NCI-H2227 (cell line): ENCODE data around the gene TRAPPC14.
"Not testable (repeated sequence)": the region's sequence is repeated elsewhere in the genome, so short reads cannot be mapped to it uniquely, and the experiment has no call there.

Experiments used
- DNase-seq: peaks from one replicate; lab custom pipeline; 2025; ENCODE audit not compliant: unreplicated experiment; lab: John Stamatoyannopoulos, UW

The TRAPPC14 gene, protein sequence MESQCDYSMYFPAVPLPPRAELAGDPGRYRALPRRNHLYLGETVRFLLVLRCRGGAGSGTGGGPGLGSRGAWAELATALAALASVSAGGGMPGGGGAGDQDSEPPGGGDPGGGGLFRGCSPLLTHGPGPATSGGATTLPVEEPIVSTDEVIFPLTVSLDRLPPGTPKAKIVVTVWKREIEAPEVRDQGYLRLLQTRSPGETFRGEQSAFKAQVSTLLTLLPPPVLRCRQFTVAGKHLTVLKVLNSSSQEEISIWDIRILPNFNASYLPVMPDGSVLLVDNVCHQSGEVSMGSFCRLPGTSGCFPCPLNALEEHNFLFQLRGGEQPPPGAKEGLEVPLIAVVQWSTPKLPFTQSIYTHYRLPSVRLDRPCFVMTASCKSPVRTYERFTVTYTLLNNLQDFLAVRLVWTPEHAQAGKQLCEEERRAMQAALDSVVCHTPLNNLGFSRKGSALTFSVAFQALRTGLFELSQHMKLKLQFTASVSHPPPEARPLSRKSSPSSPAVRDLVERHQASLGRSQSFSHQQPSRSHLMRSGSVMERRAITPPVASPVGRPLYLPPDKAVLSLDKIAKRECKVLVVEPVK

DNA sequence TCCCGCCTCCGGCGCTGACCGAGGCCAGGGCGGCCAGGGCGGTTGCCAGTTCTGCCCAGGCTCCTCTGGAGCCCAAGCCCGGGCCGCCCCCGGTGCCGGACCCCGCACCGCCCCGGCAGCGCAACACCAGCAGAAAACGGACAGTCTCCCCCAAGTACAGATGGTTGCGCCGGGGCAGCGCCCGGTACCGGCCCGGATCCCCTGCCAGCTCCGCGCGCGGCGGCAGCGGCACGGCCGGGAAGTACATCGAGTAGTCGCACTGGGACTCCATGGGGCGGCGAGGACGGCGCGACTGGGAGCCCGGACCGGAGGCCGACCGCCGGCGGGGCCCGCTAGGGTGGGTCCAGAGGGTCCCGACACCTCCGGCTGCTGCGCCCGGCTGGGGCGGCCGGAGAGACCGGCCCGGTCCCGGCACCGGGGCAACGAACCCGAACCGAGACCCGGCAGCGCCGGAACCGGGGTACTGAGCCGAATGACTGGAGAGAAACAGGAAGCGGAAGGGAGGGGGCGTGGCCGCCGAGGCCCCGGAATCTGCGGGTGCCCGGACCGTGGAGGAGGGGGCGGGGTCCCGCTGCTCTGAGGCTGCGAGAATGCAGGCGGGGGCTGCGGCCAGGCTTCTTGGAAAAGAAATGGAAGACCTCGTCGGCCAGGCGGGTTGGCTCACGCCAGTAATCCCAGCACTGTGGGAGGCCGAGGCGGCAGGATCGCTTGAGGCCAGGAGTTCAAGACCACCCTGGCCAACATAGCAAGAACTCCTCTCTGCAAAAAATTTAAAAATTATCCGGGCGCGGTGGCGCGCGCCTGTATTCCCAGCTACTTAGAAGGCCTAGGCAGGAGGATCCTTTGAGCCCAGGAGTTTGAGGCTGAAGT, at the start of gene TRAPPC14:
TRAPPC14 (minus strand) TSS at position 495 of the 870 bp plus-strand sequence; CDS start at position 271, 224 bp downstream.
- DNase-seq: peak; percentile 94

DNA sequence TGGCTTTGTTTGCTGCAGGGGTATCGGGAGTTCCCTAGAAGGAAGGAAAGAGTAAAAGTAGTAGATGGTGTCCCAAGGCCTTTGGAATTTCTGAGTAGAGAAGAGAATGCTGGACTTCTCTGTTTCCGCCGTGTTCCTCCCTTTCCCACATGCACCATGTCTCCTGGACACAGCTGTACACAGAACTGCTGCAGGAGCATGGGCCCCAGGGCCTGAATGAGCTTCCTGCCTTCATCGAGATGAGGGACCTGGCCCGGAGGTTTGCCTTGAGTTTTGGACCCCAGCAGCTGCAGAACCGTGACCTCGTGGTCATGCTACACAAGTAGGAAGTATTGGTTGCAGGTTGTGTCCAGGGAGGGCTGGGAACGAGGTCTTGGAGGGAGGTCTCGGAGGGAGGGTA, 45.9 kb upstream of the TRAPPC14 start:
- no peak for DNase-seq

DNA sequence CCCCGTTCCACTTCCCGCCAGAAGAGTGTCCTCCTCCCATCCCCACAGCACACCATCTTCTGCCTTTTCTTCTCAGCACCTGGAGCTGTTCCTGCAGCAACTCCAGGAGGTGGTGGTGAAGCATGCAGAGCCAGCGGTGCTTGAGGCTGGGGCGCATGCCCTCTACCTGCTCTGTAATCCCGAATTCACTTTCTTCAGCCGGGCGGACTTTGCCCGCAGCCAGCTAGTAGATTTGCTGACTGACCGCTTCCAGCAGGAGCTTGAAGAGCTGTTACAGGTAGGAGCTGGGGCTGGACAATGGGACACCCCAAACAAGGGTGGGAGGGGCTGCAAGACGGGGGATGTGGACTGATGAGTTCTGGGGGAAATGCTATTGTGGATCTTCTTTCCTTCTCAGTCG, 42.2 kb upstream of the TRAPPC14 start:
- DNase-seq: no peak

DNA sequence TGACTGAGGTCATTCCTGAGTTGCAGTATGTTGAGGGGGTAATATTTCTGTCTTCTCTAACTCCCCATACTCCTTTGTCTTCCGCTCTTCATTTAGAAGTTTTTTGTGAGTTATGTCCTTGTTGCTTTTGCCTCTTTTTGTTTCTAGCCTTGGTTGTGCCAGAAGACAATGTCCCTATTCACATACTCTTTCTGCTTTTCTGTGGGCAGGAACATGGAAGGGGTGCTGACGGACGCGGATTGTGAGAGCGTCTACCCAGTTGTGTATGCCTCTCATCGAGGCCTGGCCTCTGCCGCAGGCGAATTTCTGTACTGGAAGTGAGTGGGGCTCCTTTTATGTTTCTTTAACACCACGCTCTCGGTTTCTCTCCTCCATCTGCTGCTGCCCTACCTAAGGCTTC, 39.7 kb upstream of the TRAPPC14 start:
- no peak for DNase-seq

DNA sequence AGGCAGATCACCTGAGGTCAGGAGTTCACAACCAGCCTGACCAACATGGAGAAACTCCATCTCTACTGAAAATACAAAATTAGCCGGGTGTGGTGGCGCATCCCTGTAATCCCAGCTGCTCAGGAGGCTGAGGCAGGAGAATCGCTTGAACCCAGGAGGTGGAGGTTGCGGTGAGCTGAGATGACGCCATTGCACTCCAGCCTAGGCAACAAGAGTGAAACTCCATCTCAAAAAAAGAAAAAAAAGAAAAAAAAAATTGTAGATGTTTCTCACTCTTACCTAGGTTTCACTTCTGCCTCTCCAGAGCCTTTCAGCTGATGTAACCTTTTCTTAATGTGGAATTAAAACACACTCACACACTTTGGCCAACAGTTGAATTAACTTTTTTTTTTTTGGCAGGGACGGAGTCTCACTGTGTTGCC, 37.4 kb upstream of the TRAPPC14 start:
- DNase-seq: not testable (repeated sequence)

DNA sequence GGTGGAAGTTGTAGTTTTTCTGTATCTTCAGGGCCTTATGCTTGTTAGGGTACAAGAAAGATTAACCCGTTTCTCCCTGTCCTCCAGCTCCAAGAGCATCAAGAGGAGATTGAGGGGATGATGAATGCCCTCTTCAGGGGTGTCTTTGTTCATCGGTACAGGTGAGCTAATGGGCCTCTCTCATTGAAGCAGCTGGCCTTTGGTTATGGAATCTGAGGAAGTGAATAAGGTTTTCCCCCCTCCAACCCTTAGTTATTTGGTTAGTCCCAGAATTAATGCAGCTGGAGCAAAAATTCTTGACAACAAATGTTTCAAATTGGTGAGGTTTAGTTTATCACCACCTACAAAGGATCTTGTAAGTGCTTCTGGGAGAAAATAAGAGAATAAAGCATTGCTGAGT, 36.7 kb upstream of the TRAPPC14 start:
- DNase-seq: no peak

DNA sequence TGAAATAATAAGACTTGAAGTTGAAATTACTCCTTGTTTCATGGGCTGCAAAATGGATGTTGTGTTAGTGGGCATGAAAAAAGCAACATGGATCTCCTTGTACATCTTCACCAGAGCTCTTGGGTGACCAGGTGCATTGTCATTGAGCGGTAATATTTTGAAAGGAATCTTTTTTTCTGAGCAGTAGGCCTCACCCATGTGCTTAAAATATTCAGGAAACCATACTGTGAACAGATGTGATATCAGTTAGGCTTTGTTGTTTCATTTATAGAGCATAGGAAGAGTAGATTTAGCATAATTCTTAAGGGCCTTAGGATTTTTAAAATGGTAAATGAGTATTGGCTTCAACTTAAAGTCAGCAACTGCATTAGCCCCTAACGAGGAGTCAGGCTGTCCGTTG, 34.4 kb upstream of the TRAPPC14 start:
- DNase-seq: no peak

DNA sequence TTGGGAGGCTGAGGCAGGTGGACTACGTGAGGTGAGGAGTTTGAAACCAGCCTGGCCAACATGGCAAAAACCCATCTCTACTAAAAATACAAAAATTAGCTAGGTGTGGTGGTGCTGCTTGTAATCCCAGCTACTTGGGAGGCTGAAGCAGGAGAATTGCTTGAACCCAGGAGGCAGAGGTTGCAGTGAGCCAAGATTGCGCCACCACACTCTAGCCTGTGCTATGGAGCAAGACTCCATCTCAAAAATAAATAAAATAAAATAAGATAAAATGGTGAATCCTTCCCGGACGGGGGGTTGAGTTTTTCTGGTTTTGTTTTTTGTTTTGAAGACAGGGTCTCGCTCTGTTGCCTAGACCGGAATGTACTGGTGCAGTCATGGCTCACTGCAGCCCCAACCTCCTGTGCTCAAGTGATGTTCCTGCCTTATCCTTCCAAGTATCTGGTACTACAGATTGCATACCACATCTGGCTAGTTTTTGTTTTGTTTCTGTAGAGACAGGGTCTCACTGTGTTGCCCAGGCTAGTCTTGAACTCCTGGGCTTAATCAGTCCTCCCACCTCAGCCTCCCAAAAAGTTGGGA, 33.8 kb upstream of the TRAPPC14 start:
- DNase-seq: not testable (repeated sequence)

DNA sequence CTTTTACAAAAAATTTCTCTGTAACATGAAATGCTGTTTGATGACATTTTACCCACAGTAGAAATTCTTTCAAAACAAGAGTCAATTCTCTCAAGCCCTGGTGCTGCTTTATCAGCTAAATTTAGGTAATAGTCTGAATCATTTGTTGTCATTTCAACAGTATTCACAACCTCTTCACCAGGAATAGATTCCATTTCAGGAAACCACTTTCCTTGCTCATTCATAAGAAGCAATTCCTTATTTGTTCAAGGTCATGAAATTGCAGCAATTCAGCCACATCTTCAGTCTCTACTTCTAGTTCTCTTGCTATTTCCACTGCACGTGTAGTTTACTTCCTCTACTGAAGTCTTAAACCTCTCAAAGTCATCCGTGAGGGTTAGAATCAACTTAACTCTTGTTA, 33.3 kb upstream of the TRAPPC14 start:
- no peak for DNase-seq

DNA sequence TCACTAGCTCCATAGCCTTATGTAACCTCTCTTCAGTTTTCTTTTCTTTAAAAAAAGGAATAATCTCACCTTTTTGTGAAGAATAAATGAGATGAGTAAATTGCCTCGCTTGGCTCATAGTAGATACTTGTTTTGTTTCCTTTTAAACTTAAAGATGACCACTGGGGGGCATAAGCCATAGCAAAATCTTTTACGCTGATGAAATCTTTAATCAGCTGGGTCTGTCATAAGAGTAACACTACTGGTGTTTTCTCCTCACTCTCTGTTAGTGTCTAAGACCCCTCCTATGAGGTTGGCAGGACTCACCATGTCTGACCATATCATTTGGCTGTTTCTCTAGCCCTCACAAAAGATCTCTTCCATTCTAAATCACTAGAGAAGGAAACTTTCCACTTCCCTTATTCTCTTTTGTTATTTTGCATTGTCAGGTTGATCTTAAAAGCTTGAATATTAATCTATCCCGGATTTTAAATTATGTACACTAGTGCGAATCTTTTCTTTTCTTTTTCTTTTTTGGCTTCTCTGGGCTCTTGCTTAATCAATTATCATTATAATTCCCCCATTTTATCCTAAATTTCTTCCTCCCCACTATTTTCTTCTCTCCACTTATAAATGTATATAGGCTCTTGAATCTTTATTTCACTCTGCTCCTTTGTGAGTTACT, 31.7 kb upstream of the TRAPPC14 start:
- peak; percentile 26 for DNase-seq

DNA sequence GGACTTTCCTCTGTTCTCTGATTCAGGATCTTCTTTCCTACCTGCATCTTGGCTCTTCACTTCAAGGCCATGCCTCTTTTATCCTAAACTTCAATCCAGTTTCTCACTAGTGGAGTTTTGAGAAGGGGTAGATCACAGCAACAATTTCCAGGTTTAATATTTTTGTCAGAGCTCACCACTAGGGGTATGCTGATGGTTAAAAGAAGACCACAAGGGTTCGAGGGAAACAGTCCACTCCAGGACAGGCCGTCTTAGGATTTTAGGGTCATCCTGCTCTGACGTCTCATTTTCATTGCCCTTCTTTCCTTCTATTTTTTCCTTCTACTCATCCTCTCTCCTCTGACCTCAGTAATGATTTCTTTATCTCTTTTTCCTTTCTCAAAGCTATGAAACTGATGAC, 30.5 kb upstream of the TRAPPC14 start:
- peak; percentile 24 for DNase-seq

DNA sequence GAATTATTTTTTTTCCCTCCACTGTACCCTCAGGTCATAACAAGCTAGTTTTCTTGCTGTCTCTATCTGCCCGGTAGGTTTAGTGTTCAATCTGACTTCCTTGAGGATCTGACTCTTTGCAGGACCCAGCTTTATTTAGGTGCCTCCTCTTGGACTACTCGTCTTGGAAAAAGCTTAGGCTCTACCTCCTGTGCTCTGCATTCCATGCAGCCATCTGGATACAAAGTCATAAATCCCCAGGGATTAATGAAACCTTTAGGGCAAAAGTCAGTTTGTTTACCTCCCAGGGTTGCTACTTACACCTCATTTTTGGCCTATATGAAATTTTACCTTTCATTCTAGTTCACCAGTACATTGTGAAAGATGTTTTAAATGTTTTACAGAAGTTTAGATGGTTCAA, 27.2 kb upstream of the TRAPPC14 start:
- no peak for DNase-seq

DNA sequence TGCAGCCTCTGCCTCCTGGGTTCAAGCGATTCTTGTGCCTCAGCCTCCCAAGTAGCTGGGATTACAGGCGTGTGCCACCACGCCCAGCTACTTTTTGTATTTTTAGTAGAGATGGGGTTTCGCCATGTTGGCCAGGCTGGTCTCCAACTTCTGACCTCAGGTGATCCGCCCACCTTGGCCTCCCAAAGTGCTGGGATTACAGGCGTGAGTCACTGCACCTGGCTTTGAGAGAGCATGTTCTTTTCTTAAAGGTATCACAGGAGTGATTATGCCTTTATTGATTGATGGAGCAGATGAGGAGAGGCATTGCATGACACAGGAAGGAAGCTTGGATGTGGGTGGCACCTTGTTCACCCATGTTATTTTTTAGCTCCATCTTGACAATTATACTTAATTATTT, 24.6 kb upstream of the TRAPPC14 start:
- not testable (repeated sequence) for DNase-seq

DNA sequence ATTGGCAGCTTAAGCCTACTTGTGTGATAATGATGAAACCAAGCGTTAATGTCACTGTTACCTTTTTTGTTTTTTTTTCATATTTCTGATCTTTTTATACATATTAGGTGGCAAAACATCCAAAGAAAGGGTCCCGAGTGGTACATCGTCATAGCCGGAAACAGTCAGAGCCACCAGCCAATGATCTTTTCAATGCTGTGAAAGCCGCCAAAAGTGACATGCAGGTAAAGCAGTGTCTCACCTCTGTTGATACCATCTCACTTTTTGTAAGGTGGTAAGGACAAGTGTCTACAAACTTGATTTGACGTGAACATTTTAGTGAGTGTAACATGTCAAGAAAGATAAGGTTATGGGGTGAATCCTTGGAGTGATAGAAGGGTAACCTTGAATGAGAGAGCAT, 24.1 kb upstream of the TRAPPC14 start:
- not testable (repeated sequence) for DNase-seq

DNA sequence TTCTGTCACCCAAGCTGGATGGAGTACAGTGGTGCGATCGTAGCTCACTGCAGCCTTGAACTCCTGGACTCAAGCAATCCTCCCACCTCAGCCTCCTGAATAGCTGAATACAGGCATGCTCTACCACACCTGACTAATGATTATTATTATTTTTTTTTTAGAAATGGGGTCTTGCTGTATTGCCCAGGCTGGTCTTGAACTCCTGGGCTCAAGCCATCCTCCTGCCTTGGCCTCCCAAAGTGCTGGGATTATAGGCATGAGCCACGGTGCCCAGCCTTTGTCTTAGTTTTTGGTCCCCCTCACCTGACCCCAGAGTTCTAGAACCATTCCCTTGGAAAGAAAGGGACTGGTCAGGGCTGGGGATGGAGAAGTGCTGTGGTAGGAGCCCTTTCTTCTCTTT, 21.6 kb upstream of the TRAPPC14 start:
- not testable (repeated sequence) for DNase-seq

DNA sequence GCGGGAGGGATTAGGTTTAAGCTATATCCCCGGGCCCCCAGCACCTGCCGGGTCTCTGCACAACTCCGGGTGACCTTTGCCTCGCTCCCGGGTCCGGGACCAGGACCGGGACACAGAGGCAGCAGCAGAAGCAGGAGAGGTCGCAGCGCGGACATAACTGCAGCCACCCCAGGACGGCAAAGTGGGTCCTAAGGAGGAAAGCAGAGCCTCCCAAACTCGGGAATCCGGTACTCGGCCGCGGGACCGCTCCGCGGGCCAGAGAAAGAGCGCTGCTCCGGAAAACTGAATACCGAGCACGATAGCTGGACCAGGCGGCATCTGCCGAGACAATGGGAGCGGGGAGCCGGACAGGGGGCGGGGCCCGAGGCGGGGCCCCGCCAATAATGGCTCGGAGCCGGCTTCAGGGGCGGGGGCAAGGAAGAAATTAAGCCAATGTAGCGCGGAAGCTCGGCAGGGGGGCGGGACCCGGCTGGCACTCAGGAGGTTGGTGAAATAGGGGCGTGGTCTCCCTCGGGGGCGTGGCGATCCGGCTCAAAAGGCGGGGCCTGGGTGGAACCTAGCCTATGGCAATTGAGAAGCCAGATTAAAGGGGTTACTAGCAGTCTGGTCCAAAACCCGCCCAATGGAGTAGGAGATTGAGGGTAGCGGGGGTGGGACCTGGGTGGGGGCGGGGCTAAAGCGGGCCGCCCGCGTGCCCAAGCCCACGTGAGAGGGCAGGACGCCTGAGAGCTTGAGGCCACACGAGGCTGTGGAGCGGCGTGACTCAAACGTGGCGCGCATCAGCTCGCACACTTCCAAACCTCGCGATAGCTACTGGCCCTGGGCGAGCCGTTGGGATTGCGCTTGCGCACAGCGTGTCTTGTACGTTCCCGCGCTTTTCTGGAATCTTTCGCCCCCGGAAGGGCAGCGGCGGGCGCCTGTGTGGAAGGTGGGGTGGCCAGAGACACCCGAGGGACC, 18.8 kb upstream of the TRAPPC14 start, which contains the start of the genes GPC2 and STAG3:
GPC2 (minus strand) TSS at position 337 of the 957 bp plus-strand sequence; CDS start at position 155, 182 bp downstream.
STAG3 (plus strand) TSS at position 874 of the 957 bp plus-strand sequence. CDS start 2,639 bp downstream, outside the sequence.
- peak; percentile 98 for DNase-seq

DNA sequence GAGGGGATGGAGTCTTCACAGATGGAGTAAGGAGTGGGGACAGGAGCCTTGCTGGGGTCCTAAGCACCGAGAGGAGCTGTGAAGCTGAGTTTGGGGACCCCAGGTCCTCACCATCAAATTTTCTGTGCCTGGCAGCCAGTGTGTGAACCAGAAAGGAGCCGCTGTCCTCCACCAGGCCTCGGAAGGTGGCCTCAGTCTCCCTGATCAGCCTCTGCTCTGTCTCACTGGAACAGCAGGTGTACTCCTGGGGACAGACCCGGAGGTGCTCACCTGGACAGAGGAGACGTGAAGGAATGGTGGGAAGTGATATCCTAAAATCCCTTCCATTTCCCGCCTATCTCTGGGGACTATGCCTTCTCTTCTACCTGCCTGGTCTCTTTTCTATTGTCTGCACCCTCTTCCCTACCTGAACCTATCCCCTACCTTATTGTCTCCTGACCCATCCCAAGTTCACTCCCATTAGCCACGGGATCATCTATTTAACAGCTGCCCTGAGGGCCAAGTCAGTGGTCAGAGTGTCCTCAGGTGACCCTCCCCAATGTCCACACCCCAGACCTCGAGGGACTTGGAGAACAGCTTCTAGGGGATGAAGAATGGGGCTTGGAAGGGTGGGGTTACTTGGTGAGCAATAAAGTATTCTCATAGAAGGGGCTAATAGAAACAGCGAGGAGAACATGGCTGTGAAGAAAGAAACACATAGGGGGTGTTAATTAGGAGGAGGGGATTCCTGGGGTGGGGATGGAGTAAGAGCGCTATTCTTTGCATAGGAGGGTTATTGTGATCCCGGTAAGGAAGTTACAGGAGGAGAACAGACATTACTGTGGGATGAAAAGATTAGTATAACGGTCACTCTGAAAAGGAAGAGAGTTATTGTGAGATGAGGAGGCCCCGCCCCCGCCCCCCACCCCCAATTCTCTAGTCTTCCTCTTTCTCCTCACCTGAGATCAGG, 17.8 kb upstream of the TRAPPC14 start:
- DNase-seq: no peak

DNA sequence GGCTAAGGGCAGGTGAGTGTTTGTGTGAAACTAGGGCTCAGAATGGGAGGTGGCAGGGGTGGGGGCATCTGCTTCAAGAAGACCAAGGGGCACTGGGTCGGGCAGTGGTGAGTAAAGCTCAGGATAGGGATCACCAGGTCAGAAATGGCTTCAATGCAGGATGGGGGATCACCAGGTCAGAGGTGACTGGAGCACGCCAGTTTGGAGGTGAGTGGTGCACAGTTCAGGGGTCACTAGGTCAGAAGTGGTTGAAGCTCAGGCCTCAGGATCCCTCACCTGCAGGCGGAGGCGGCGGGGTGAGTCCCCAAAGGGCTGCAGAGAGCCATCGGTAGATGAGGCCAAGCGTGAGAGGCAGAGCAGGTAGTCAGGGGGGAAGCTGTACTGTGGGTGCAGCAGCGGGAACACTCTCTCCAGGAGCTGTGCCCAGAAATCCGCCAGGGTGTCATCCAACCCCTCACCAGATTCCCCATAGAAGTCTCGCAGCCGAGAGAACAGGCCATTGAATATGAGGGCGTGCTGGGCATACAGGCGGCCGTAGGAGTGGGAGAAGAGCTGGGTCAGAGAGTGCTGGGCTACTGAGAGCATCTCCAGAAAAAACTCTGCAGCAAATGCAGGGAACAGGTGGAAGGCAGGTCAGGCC, 16.9 kb upstream of the TRAPPC14 start:
- DNase-seq: no peak
